ENCODE results near the gene PPP3CB. TPM values are rescaled to one million over a fixed set of nuclear protein-coding genes. Genes with fewer than 3 reads are reported as not detected.
"Not testable (repeated sequence)": the region's sequence is repeated elsewhere in the genome, so short reads cannot be mapped to it uniquely, and the experiment has no call there.

Gene PPP3CB
- polyA plus RNA-seq, 5 donors: 62.8 to 74.8 (median 67.5) TPM

- DNase-seq: no peak
Observed at GRCh38 chr10:73423309-73423708, 72.5 kb downstream of the PPP3CB start.

GRCh38 chr10:73416571-73416970, 79.3 kb downstream of the PPP3CB start:
- DNase-seq: no peak

GRCh38 chr10:73414230-73414945, 81.4 kb downstream of the PPP3CB start:
- peak in 1 of 2 donors; percentile 3 for DNase-seq

- DNase-seq: peak; percentile 87 to 90
Observed at GRCh38 chr10:73413528-73414229, 82.1 kb downstream of the PPP3CB start, which contains the start of gene ANXA7. Gene ANXA7, minus strand, starts transcription at chr10:73414058. Its CDS starts 13,202 bp downstream, at chr10:73400856.

- DNase-seq: peak in 1 of 2 donors; percentile 38
Observed at GRCh38 chr10:73413108-73413527, 82.7 kb downstream of the PPP3CB start.

- no peak for DNase-seq
Observed at GRCh38 chr10:73410897-73411296, 84.9 kb downstream of the PPP3CB start.

GRCh38 chr10:73408978-73409521, 86.8 kb downstream of the PPP3CB start:
- DNase-seq: no peak

- no peak for DNase-seq
Observed at GRCh38 chr10:73408061-73408460, 87.8 kb downstream of the PPP3CB start.

- DNase-seq: no peak
Observed at GRCh38 chr10:73407495-73407894, 88.3 kb downstream of the PPP3CB start.

- DNase-seq: no peak
Observed at GRCh38 chr10:73406846-73407245, 89.0 kb downstream of the PPP3CB start.

GRCh38 chr10:73405556-73405955, 90.3 kb downstream of the PPP3CB start:
- no peak for DNase-seq

- no peak for DNase-seq
Observed at GRCh38 chr10:73404690-73405089, 91.1 kb downstream of the PPP3CB start.

- DNase-seq: no peak
Observed at GRCh38 chr10:73401636-73402035, 94.2 kb downstream of the PPP3CB start.

- no peak for DNase-seq
Observed at GRCh38 chr10:73399063-73399462, 96.8 kb downstream of the PPP3CB start.

GRCh38 chr10:73398024-73398423, 97.8 kb downstream of the PPP3CB start:
- DNase-seq: no peak

- not testable (repeated sequence) for DNase-seq
Observed at GRCh38 chr10:73394325-73394724, 101.5 kb downstream of the PPP3CB start.

- DNase-seq: no peak
Observed at GRCh38 chr10:73388228-73388627, 107.6 kb downstream of the PPP3CB start.

- no peak for DNase-seq
Observed at GRCh38 chr10:73386583-73386982, 109.2 kb downstream of the PPP3CB start.
